Urinary bladder (tissue), 4 donors: ENCODE results near the gene FBXO15. TPM values are rescaled to one million over a fixed set of nuclear protein-coding genes. Genes with fewer than 3 reads are reported as not detected.

Experiments
- DNase-seq: peaks from one replicate; pipeline ENCODE4 v3.0.0-alpha.2; 2015; ENCODE audit errors: extremely low spot score
- H3K27ac ChIP-seq: one replicate; pipeline ENCODE4 v1.5.1; 2013; ENCODE audit warnings: low read depth, mild to moderate bottlenecking, moderate library complexity
- H3K36me3 ChIP-seq: one replicate; pipeline ENCODE4 v1.6.1; 2013; ENCODE audit warnings: mild to moderate bottlenecking, moderate library complexity; ENCODE audit not compliant: insufficient read depth
- H3K4me1 ChIP-seq: one replicate; pipeline ENCODE4 v1.6.1; 2013; ENCODE audit warnings: mild to moderate bottlenecking, moderate library complexity; ENCODE audit not compliant: insufficient read depth
- H3K4me3 ChIP-seq: one replicate; pipeline ENCODE4 v1.5.1; 2013; ENCODE audit warnings: low read depth, low read length
- WGBS: extraction: QIAGEN DNeasy Blood & Tissue Kit; methylation state at CpG from one replicate; pipeline ENCODE4 v1.1.7; 2013; 5-methylcytosine and 5-hydroxymethylcytosine counted together
- polyA plus RNA-seq: library from polyadenylated mRNA; stranded (reverse); fragments of 200-250 nt; gene quantifications from one replicate; pipeline ENCODE4 v1.2.3, GENCODE V29; 2013
- total RNA-seq: library from RNA; depleted of rRNA; stranded (reverse); fragments of >200 nt; gene quantifications from one replicate; pipeline ENCODE4 v1.2.3, GENCODE V29; 2014
- donor health status: healthy with polysubstance abuse.
- donor health status: healthy.

FBXO15 gene
- total and polyA plus RNA-seq, 2 donors = 0.38 to 1.1 TPM

GRCh38 chr18:74040459-74041332 lies 106.9 kb downstream of the FBXO15 start:
- Histone ChIP-seq H3K27ac (no peak overlapping the region), H3K4me3 (no peak overlapping the region), H3K36me3 (no peaks in the 10 kb centered on the region), H3K4me1 (no peaks in the 10 kb centered on the region)
- DNase-seq = no peak
- 76% methylated on average over 20 of the region's 20 CpGs for WGBS

GRCh38 chr18:74040008-74040407 lies 107.6 kb downstream of the FBXO15 start:
- no peak overlapping the region for H3K4me3 ChIP-seq
- no peak for DNase-seq
- WGBS = 79% methylated on average over 4 of the region's 4 CpGs
- no peak overlapping the region for H3K27ac ChIP-seq
- H3K4me1 ChIP-seq = no peaks in the 10 kb centered on the region
- H3K36me3 ChIP-seq = no peaks in the 10 kb centered on the region

- Histone ChIP-seq H3K27ac (no peak overlapping the region), H3K36me3 (no peaks in the 10 kb centered on the region), H3K4me3 (no peak overlapping the region), H3K4me1 (no peaks in the 10 kb centered on the region)
- DNase-seq = no peak
These were observed 118.5 kb downstream of the FBXO15 start for GRCh38 chr18:74029161-74029560.

Other genes with a start within 250 kb of the FBXO15 start
- 26.7 TPM for gene TIMM21, start 689 bp upstream of the FBXO15 start, total RNA-seq
- 37.0 TPM for gene TIMM21, start 689 bp upstream of the FBXO15 start, polyA plus RNA-seq
- gene CYB5A, start 144.1 kb upstream of the FBXO15 start, total RNA-seq = 84.3 TPM
- gene CYB5A, start 144.1 kb upstream of the FBXO15 start, polyA plus RNA-seq = 220 TPM
- gene C18orf63, start 168.0 kb upstream of the FBXO15 start, total RNA-seq = not detected
- not detected for gene C18orf63, start 168.0 kb upstream of the FBXO15 start, polyA plus RNA-seq